Measurements from ENCODE around the gene SLC7A9. TPM values are rescaled to one million over a fixed set of nuclear protein-coding genes. Genes with fewer than 3 reads are reported as not detected.
"Not testable (repeated sequence)": the region's sequence is repeated elsewhere in the genome, so short reads cannot be mapped to it uniquely, and the experiment has no call there.

Gene SLC7A9
- polyA plus RNA-seq, 1 of the 3 experiments (the other 2 are of a cell fraction) = not detected

GRCh38 chr19:32852216-32852615 is 17.4 kb downstream of the SLC7A9 start (continued):
- TF ChIP-seq, protein P1, sequence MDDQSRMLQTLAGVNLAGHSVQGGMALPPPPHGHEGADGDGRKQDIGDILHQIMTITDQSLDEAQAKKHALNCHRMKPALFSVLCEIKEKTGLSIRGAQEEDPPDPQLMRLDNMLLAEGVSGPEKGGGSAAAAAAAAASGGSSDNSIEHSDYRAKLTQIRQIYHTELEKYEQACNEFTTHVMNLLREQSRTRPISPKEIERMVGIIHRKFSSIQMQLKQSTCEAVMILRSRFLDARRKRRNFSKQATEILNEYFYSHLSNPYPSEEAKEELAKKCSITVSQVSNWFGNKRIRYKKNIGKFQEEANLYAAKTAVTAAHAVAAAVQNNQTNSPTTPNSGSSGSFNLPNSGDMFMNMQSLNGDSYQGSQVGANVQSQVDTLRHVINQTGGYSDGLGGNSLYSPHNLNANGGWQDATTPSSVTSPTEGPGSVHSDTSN (IDR thresholded peaks at IDR 0.05) = no peak

DNA sequence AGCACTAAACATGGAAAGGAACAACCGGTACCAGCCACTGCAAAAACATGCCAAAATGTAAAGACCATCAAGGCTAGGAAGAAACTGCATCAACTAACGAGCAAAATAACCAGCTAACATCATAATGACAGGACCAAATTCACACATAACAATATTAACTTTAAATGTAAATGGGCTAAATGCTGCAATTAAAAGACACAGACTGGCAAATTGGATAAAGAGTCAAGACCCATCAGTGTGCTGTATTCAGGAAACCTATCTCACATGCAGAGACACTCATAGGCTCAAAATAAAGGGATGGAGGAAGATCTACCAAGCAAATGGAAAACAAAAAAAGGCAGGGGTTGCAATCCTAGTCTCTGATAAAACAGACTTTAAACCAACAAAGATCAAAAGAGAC is 21.5 kb downstream of the SLC7A9 start:
- DNase-seq; CTCF ChIA-PET; H3K9me3 ChIP-seq; H3F3A ChIP-seq (replicated peaks; ENCODE audit: insufficient read depth); H4K20me1 ChIP-seq (ENCODE audit: insufficient read depth); H3K9me2 ChIP-seq; POLR2A ChIA-PET; H3K27ac ChIP-seq (ENCODE audit: low read depth in 2 of 2, low read length in 1 of 2); H3K79me2 ChIP-seq (ENCODE audit: insufficient read depth); H3K36me3 ChIP-seq (replicated peaks in 1 of 2; ENCODE audit: control insufficient read depth in 1 of 2, insufficient read depth in 2 of 2, low read length in 1 of 2); H3K4me2 ChIP-seq; H3K27me3 ChIP-seq (ENCODE audit: insufficient read depth); H3K4me1 ChIP-seq (ENCODE audit: control insufficient read depth in 1 of 2, insufficient read depth in 2 of 2, low read depth in 1 of 2, low read length in 1 of 2); H3K4me3 ChIP-seq (ENCODE audit: low read depth in 2 of 2, low read length in 1 of 2); H3K9ac ChIP-seq; H2AFZ ChIP-seq (ENCODE audit: low read depth): not testable (repeated sequence)
- 0% methylated on average over 1 of the region's 2 CpGs for WGBS (ENCODE audit: low lambda C conversion rate)

DNA sequence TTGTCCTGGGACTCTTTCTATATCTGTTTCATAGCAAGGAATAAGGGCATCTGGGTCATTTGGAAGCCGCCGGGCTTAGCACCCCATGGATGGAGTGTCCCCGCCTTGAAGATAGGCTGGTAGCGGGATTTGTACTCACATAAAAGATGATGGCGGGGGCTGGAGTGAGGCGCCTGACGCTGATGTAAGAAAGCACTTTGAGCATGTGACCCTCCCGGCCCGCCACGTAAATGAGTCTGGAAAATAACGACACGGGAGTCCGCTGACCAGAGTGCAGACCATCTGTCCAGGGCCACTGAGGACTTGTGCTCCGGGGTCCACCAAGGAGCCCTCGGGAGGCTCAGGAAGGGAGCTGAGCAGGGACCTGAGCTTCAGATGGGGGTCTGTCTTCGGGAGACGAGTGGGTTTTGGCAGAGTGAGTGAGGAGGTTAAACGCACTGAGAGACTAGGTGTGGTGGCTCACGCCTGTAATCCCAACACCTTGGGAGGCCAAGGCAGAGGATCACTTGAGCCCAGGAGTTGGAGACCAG is 25.8 kb downstream of the SLC7A9 start:
- CTCF ChIA-PET = interaction anchor here (0.7 to 0.8 kb wide), 2 partner anchors 45 to 120 kb away, joined by 3 read pairs; no protein-coding TSS in a partner anchor
- H3K27me3 ChIP-seq (ENCODE audit: insufficient read depth) = no peaks in the 10 kb centered on the region
- H3K27ac ChIP-seq (ENCODE audit: low read depth in 2 of 2, low read length in 1 of 2) = no peak overlapping the region
- no peak for TF ChIP-seq MEF2A (IDR thresholded peaks at IDR 0.05; ENCODE audit: borderline replicate concordance, low read depth)
- no peak for TF ChIP-seq FOSL2 (IDR thresholded peaks at IDR 0.05; ENCODE audit: borderline replicate concordance, low read depth)
- no peaks in the 10 kb centered on the region for H4K20me1 ChIP-seq (ENCODE audit: insufficient read depth)
- 73% methylated on average over 19 of the region's 19 CpGs for WGBS (ENCODE audit: low lambda C conversion rate)
- no peaks in the 10 kb centered on the region for H3K36me3 ChIP-seq (replicated peaks in 1 of 2; ENCODE audit: control insufficient read depth in 1 of 2, insufficient read depth in 2 of 2, low read length in 1 of 2)
- POLR2A ChIA-PET = no interaction called here
- no peaks in the 10 kb centered on the region for H3K4me1 ChIP-seq (ENCODE audit: control insufficient read depth in 1 of 2, insufficient read depth in 2 of 2, low read depth in 1 of 2, low read length in 1 of 2)
- no peak overlapping the region for H3K4me2 ChIP-seq
- H3K9me3 ChIP-seq = no peaks in the 10 kb centered on the region
- H3K79me2 ChIP-seq (ENCODE audit: insufficient read depth) = no peaks in the 10 kb centered on the region
- DNase-seq = no peak
- no peak overlapping the region for H3K4me3 ChIP-seq (ENCODE audit: low read depth in 2 of 2, low read length in 1 of 2)
- H2AFZ ChIP-seq (ENCODE audit: low read depth) = no peak overlapping the region
- no peaks in the 10 kb centered on the region for H3F3A ChIP-seq (replicated peaks; ENCODE audit: insufficient read depth)
- no peak overlapping the region for H3K9ac ChIP-seq
- H3K9me2 ChIP-seq = no peaks in the 10 kb centered on the region

GRCh38 chr19:32842061-32842460 is 27.5 kb downstream of the SLC7A9 start:
- H2AFZ ChIP-seq (ENCODE audit: low read depth) = no peak overlapping the region
- WGBS (ENCODE audit: low lambda C conversion rate) = 38% methylated on average over 8 of the region's 8 CpGs
- H4K20me1 ChIP-seq (ENCODE audit: insufficient read depth) = no peaks in the 10 kb centered on the region

More at GRCh38 chr19:32842061-32842460, 27.5 kb downstream of the SLC7A9 start:
- H3K9ac ChIP-seq = no peak overlapping the region
- H3K27me3 ChIP-seq (ENCODE audit: insufficient read depth) = no peaks in the 10 kb centered on the region
- H3K27ac ChIP-seq (ENCODE audit: low read depth in 2 of 2, low read length in 1 of 2) = no peak overlapping the region
- H3K36me3 ChIP-seq (replicated peaks in 1 of 2; ENCODE audit: control insufficient read depth in 1 of 2, insufficient read depth in 2 of 2, low read length in 1 of 2) = no peaks in the 10 kb centered on the region
- H3K79me2 ChIP-seq (ENCODE audit: insufficient read depth) = no peaks in the 10 kb centered on the region
- no peaks in the 10 kb centered on the region for H3K9me3 ChIP-seq
- no peaks in the 10 kb centered on the region for H3K9me2 ChIP-seq
- no peak for TF ChIP-seq NFIC (IDR thresholded peaks at IDR 0.05; ENCODE audit: borderline replicate concordance)
- TF ChIP-seq GATA2 (CRISPR knock-in tag; IDR thresholded peaks at IDR 0.05) = no peak
- no peak for TF ChIP-seq NRF1 (IDR thresholded peaks at IDR 0.05; ENCODE audit: low read depth, low read length)
- no peak for TF ChIP-seq YY1 (IDR thresholded peaks at IDR 0.05; ENCODE audit: low read depth)
- TF ChIP-seq, protein P2, sequence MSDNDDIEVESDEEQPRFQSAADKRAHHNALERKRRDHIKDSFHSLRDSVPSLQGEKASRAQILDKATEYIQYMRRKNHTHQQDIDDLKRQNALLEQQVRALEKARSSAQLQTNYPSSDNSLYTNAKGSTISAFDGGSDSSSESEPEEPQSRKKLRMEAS (IDR thresholded peaks at IDR 0.05; ENCODE audit: low read depth) = no peak
- no peak for TF ChIP-seq MXI1 (IDR thresholded peaks at IDR 0.05; ENCODE audit: low read depth, low read length)
- no peak for TF ChIP-seq RAD21 (IDR thresholded peaks at IDR 0.05; ENCODE audit: low read length)
- TF ChIP-seq FOSL2 (IDR thresholded peaks at IDR 0.05; ENCODE audit: borderline replicate concordance, low read depth) = no peak
- TF ChIP-seq JUND (IDR thresholded peaks at IDR 0.05) = no peak
- DNase-seq = no peak
- H3K4me2 ChIP-seq = no peak overlapping the region
- ChIA-PET CTCF (no interaction called here), POLR2A (no interaction called here)
- no peaks in the 10 kb centered on the region for H3F3A ChIP-seq (replicated peaks; ENCODE audit: insufficient read depth)
- no peaks in the 10 kb centered on the region for H3K4me1 ChIP-seq (ENCODE audit: control insufficient read depth in 1 of 2, insufficient read depth in 2 of 2, low read depth in 1 of 2, low read length in 1 of 2)
- no peak overlapping the region for H3K4me3 ChIP-seq (ENCODE audit: low read depth in 2 of 2, low read length in 1 of 2)

Data from SK-N-SH (cell line).